GM19397 (cell line): Measurements from ENCODE around the gene GNAT1.

Experiments
- ATAC-seq: cut with Tn5 transposase; IDR thresholded peaks from one replicate; pipeline ENCODE4 v1.9.1; 2021; ENCODE audit warnings: mild to moderate bottlenecking, moderate library complexity; ENCODE audit not compliant: unreplicated experiment

Gene GNAT1

GRCh38 chr3:50174947-50175524 lies 16.4 kb upstream of the GNAT1 start:
- ATAC-seq = no peak

- ATAC-seq = no peak
Observed at GRCh38 chr3:50177346-50177745, 14.1 kb upstream of the GNAT1 start.

- ATAC-seq = no peak
Observed at GRCh38 chr3:50179710-50180109, 11.7 kb upstream of the GNAT1 start.

- no peak for ATAC-seq
Observed at GRCh38 chr3:50181985-50182384, 9.4 kb upstream of the GNAT1 start.

- ATAC-seq = no peak
Observed at GRCh38 chr3:50182533-50183099, 8.8 kb upstream of the GNAT1 start.

- ATAC-seq = no peak
Observed at GRCh38 chr3:50183755-50184154, 7.7 kb upstream of the GNAT1 start.

- no peak for ATAC-seq
Observed at GRCh38 chr3:50184242-50184978, 7.0 kb upstream of the GNAT1 start.

GRCh38 chr3:50185230-50185629 lies 6.2 kb upstream of the GNAT1 start:
- no peak for ATAC-seq

- no peak for ATAC-seq
Observed at GRCh38 chr3:50186096-50186495, 5.3 kb upstream of the GNAT1 start.

GRCh38 chr3:50187750-50188149 lies 3.7 kb upstream of the GNAT1 start:
- ATAC-seq = no peak

GRCh38 chr3:50189274-50189673 lies 2.1 kb upstream of the GNAT1 start:
- ATAC-seq = no peak

GRCh38 chr3:50189989-50190388 lies 1.4 kb upstream of the GNAT1 start:
- no peak for ATAC-seq

GRCh38 chr3:50192124-50192523 lies 714 bp downstream of the GNAT1 start:
- no peak for ATAC-seq

- ATAC-seq = no peak
Observed at GRCh38 chr3:50192689-50193141, 1.3 kb downstream of the GNAT1 start.

- no peak for ATAC-seq
Observed at GRCh38 chr3:50193286-50193685, 1.9 kb downstream of the GNAT1 start.

- ATAC-seq = no peak
Observed at GRCh38 chr3:50193746-50194127, 2.3 kb downstream of the GNAT1 start.

- ATAC-seq = no peak
Observed at GRCh38 chr3:50194128-50194902, 2.9 kb downstream of the GNAT1 start.

GRCh38 chr3:50194903-50195500 lies 3.6 kb downstream of the GNAT1 start:
- no peak for ATAC-seq

GRCh38 chr3:50195501-50196252 lies 4.3 kb downstream of the GNAT1 start:
- ATAC-seq = no peak

- ATAC-seq = no peak
Observed at GRCh38 chr3:50196253-50196801, 4.9 kb downstream of the GNAT1 start.
